Small intestine (tissue), 16 donors: ENCODE measurements around the gene YBX1. TPM values are rescaled to one million over a fixed set of nuclear protein-coding genes. Genes with fewer than 3 reads are reported as not detected.

Source experiments
- DNase-seq, 2 donors: peaks; one replicate each; pipeline versions ENCODE4 v3.0.0 to v3.0.0-alpha.2; 2013
- FAIRE-seq: peaks from 2 replicates; lab custom pipeline; 2012; peaks lifted over from hg19 to GRCh38; lab: Jason Lieb, UNC
- H3K27ac ChIP-seq, 3 donors: one replicate each; pipeline ENCODE4 v1.5.1; 2013; ENCODE audit warnings: low read length in 2 of 3, mild to moderate bottlenecking in 2 of 3, control low read depth in 1 of 3, inconsistent platforms in 1 of 3, low read depth in 1 of 3, moderate library complexity in 1 of 3
- H3K27me3 ChIP-seq, 3 donors: one replicate each; pipeline ENCODE4 v1.6.1; 2013; ENCODE audit warnings: low read length in 3 of 3, inconsistent platforms in 1 of 3; ENCODE audit not compliant: control insufficient read depth in 3 of 3, insufficient read depth in 3 of 3
- H3K36me3 ChIP-seq, 3 donors: one replicate each; pipeline ENCODE4 v1.6.1; 2013; ENCODE audit warnings: low read length in 3 of 3, inconsistent platforms in 1 of 3, low read depth in 1 of 3, mild to moderate bottlenecking in 1 of 3, moderate library complexity in 1 of 3; ENCODE audit not compliant: control insufficient read depth in 3 of 3, insufficient read depth in 2 of 3
- H3K4me1 ChIP-seq, 3 donors: one replicate each; pipeline ENCODE4 v1.6.1; 2013; ENCODE audit warnings: low read length in 2 of 3, inconsistent platforms in 1 of 3, low read depth in 1 of 3, mild to moderate bottlenecking in 1 of 3, moderate library complexity in 1 of 3; ENCODE audit not compliant: control insufficient read depth in 3 of 3, insufficient read depth in 2 of 3
- H3K4me3 ChIP-seq, 3 donors: one replicate each; pipeline ENCODE4 v1.5.1; 2013; ENCODE audit warnings: low read length in 3 of 3, control low read depth in 1 of 3, inconsistent platforms in 1 of 3, low read depth in 1 of 3, mild to moderate bottlenecking in 1 of 3, moderate library complexity in 1 of 3
- H3K9me3 ChIP-seq, 2 donors: one replicate each; pipeline ENCODE4 v1.6.1; 2013; ENCODE audit warnings: low read depth in 1 of 2, low read length in 1 of 2; ENCODE audit not compliant: control insufficient read depth in 2 of 2, insufficient read depth in 1 of 2
- WGBS, 3 donors: extraction: QIAGEN DNeasy Blood & Tissue Kit; methylation state at CpG; one replicate each; pipeline ENCODE4 v1.1.7; 2013; 5-methylcytosine and 5-hydroxymethylcytosine counted together
- long read RNA-seq, 10 donors: transcript quantifications; one replicate each; lab custom pipeline, GENCODE V29; 2026
- polyA plus RNA-seq, 4 donors: library from polyadenylated mRNA; stranded (reverse) in 3 of 4; unstranded in 1 of 4; fragments of 200-250 nt in 3 of 4; fragments of 120-200 nt in 1 of 4; gene quantifications; one replicate each; pipeline versions ENCODE4 v1.2.1 to v1.2.3, GENCODE V29; 2013
- donor health status: healthy with polysubstance abuse.
- donor health status: control.
- donor health status: control.
- donor health status: Bipolar disorder and iron deficiency.
- donor health status: healthy.

The YBX1 gene
- polyA plus RNA-seq: 100 to 1,000 TPM; 509 to 779 (median 590) TPM
- long read RNA-seq, donor 1: 0 reads
- long read RNA-seq, donor 2, transcript YBX1-201 (8 exons, 1,514 nt): major isoform, 45 of 437 reads
- long read RNA-seq, donor 2, partial matches to known transcripts: 392 of 437 reads
- long read RNA-seq, donor 2, other reads (novel, unspliced or antisense): 0 of 437 reads
- long read RNA-seq, donor 3, transcript YBX1-201 (8 exons, 1,514 nt): major isoform, 71 of 639 reads
- long read RNA-seq, donor 3, partial matches to known transcripts: 566 of 639 reads
- long read RNA-seq, donor 3, other reads (novel, unspliced or antisense): 0 of 639 reads
- long read RNA-seq, donor 4, partial matches to known transcripts: 23 of 26 reads
- long read RNA-seq, donor 4, other reads (novel, unspliced or antisense): 0 of 26 reads
- long read RNA-seq, donor 5, transcript YBX1-201 (8 exons, 1,514 nt): major isoform, 44 of 266 reads
- long read RNA-seq, donor 5, partial matches to known transcripts: 222 of 266 reads
- long read RNA-seq, donor 5, other reads (novel, unspliced or antisense): 0 of 266 reads
- long read RNA-seq, donor 6, transcript YBX1-201 (8 exons, 1,514 nt): major isoform, 71 of 746 reads
- long read RNA-seq, donor 6, partial matches to known transcripts: 675 of 746 reads
- long read RNA-seq, donor 6, other reads (novel, unspliced or antisense): 0 of 746 reads
- long read RNA-seq, donor 7: 0 reads
- long read RNA-seq, donor 8, transcript YBX1-201 (8 exons, 1,514 nt): major isoform, 22 of 104 reads
- long read RNA-seq, donor 8, partial matches to known transcripts: 82 of 104 reads
- long read RNA-seq, donor 8, other reads (novel, unspliced or antisense): 0 of 104 reads
- long read RNA-seq, donor 9, transcript YBX1-201 (8 exons, 1,514 nt): major isoform, 34 of 157 reads
- long read RNA-seq, donor 9, partial matches to known transcripts: 123 of 157 reads
- long read RNA-seq, donor 9, other reads (novel, unspliced or antisense): 0 of 157 reads
- long read RNA-seq, donor 10, transcript YBX1-201 (8 exons, 1,514 nt): major isoform, 115 of 1,186 reads
- long read RNA-seq, donor 10, partial matches to known transcripts: 1,070 of 1,186 reads
- long read RNA-seq, donor 10, other reads (novel, unspliced or antisense): 0 of 1,186 reads

DNA sequence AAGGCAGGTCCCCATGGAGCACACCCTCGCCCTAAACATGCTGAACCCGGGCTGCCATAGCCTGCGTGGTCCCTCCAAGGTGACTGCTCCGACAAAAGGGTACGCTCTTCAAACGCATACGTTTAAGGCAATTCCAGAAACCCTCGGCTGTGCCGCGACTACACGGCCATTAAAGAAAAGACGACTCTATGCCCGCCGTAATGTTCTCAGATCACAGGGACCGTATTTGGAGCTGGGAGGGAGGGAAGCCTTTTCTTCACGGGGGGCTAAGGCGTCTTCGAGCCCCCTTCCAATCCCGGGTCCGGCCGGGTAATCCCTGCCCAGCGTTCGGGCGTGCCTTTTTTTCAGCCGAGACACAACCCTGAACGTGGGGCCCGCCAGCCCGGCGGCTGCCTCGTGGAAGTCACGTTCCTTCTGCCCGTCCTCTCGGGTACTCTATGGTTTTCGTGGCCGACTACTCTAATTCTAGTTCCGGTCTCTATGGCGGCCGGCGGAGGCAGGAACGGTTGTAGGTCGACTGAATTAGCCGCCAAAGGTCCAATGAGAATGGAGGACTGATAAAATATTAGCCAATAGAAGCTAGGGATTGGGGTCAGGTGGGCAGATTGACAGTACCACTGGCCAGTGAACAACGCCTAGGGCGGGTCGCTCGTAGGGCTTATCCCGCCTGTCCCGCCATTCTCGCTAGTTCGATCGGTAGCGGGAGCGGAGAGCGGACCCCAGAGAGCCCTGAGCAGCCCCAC, at the start of gene YBX1:
YBX1 (plus strand) TSS at position 678 of the 743 bp plus-strand sequence. CDS start 148 bp downstream, outside the sequence.
- Histone ChIP-seq H3K27ac (peak within 1 kb of the TSS; percentile 89 to 94 (median 90)), H3K27me3 (no peaks in the 10 kb centered on the region), H3K4me1 (peaks cover 9 to 21% (median 11%) of the 10 kb centered on the region in 3 donors), H3K9me3 (no peaks in the 10 kb centered on the region), H3K4me3 (peak within 1 kb of the TSS; percentile 71 to 95 (median 81)), H3K36me3 (peaks cover 0 to 5% (median 0%) of the 10 kb centered on the region in 3 donors)
- peak; percentile 98 to 100 for DNase-seq
- no peak for FAIRE-seq
- 0 to 1% (median 0%) methylated on average over 47 to 54 of the region's 54 CpGs for WGBS, 3 donors

DNA sequence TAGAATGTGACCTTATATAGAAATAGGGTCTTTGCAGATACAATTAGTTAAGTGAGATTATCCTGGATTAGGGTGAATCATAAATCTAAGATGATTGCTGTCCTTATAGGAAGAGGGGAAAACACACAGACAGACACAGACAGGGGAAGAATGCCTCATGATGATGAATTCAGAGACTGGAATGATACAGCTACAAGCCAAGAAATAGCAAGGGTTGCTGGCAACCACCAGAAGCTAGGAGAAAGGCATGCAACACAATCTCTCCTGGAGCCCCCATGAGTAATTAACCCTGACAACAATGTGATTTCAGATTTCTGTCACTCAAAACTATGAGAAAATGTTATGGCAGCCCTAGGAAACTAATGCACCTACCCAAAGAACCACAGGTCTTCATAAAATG, 43.1 kb upstream of the YBX1 start:
- no peak for DNase-seq
- Histone ChIP-seq H3K4me3 (no peak overlapping the region), H3K27me3 (no peaks in the 10 kb centered on the region), H3K4me1 (no peaks in the 10 kb centered on the region), H3K9me3 (no peaks in the 10 kb centered on the region), H3K27ac (no peak overlapping the region), H3K36me3 (no peaks in the 10 kb centered on the region)
- no peak for FAIRE-seq

DNA sequence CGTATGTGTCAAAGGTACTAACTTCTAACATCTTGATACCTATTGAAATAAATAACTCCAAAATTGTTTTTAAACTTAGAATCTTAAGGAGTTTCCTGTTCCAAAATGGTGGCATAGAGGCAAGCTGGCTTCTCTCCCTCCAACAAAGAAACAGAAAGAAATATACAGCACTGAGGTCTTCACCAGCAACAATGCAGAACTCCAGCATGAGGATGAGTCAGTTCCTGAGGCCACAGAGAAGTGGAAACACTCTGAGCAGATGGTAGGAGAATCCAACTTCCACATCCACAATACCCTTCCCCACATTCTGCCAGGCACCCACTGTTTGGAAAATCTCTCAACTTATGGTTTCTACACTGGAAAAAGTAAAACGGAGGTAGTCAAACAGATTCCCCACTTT, 36.2 kb upstream of the YBX1 start:
- H3K27me3 ChIP-seq: no peaks in the 10 kb centered on the region
- H3K4me1 ChIP-seq: no peaks in the 10 kb centered on the region
- H3K4me3 ChIP-seq: no peak overlapping the region
- no peak overlapping the region for H3K27ac ChIP-seq
- no peaks in the 10 kb centered on the region for H3K9me3 ChIP-seq
- H3K36me3 ChIP-seq: peaks cover 0 to 4% (median 0%) of the 10 kb centered on the region in 3 donors
- WGBS, 3 donors: 84 to 91% (median 85%) methylated on average over 2 of the region's 2 CpGs
- DNase-seq (no peak), FAIRE-seq (no peak)

DNA sequence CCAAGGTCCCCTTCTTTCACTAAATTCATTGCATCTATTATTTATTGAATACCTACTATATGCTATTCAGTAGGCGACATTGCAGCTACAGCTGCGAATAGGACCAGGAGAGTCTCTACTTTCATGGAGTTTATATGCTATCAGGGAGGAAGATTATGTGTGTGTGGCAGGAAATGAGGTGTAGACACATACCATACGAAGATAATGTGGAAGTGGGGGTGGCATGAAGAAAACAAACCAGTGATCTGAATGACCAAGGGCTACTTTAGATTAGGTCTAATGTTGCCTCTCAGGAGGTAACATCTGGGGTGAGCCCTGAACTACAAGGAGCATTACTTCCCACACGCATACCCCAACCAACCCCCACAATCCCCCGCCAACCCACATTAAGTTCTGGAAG, 25.0 kb upstream of the YBX1 start:
- Histone ChIP-seq H3K4me1 (peaks cover 2 to 15% (median 4%) of the 10 kb centered on the region in 3 donors), H3K27ac (peak overlapping the region in 1 of 3 donors; percentile 90), H3K27me3 (no peaks in the 10 kb centered on the region), H3K36me3 (peaks cover 0 to 3% (median 2%) of the 10 kb centered on the region in 3 donors), H3K9me3 (no peaks in the 10 kb centered on the region), H3K4me3 (peak overlapping the region in 1 of 3 donors; percentile 95)
- DNase-seq: peak in 1 of 2 donors; percentile 13
- 87 to 94% (median 88%) methylated on average over 5 of the region's 5 CpGs for WGBS, 3 donors
- FAIRE-seq: no peak

DNA sequence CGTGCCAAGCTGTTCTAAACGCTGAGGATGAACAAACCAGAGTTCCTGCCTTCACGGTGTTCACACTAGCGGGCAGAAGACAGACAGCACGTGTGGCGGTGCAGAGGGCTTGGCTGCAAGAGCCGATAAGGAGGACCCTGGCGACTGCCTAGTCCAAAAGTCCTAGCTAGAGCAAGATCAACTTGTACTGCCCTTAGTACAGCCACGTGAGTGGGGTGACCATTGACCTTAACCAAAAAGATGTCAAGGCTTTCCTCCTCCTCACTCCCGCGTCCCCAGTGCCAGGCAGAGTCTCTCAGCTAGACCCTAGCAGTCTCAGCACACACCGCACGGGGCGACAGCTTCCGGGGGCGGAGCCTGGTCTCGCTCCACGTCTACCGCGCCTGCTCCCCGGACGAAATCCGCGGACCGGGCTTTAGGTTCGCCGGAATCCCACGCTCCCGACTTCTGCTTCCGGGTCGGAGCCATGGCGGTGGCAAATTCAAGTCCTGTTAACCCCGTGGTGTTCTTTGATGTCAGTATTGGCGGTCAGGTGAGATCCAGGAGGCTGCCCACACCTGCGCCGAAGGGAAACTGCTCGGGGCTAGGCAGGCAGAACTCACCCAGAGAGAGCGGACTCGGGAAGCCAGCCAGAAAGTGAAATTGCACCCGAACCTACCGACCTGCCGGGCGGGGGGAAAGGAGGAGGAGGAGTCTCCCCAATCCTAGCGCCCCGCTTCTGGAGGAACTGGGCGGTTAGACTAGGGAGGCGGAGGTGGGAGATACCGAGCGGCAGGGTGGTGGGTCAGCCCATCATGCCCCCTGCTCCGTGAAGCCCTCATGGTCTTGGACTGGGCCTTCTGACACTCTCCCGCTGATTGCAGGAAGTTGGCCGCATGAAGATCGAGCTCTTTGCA, 24.0 kb upstream of the YBX1 start, which contains the start of gene PPIH:
PPIH (plus strand) TSS at position 443 of the 896 bp plus-strand sequence; CDS start at position 467, 24 bp downstream.
- no peak for FAIRE-seq

DNA sequence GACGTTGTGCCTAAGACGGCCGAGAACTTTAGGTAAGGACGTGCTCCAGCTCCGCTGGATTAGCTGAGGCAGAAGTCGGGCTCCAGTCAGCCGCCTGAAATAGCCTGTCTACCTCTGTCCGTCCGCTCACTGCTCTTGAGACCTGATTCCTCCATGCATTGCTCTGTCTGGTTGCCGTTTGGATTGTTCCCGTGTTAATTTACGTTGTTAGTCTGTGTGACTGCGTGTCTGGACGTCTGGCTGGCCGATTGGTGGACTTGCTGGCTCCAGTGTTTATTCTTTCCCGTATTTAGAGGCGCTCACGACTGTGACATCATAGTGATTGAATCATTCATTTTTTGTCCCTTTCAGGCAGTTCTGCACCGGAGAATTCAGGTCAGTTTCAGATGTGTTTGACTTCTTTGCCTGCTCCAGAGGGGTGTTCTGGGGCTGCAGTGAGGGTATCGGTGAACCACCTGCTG, 23.3 kb upstream of the YBX1 start:
- Histone ChIP-seq H3K27ac (peak overlapping the region in 2 of 3 donors; percentile 68 to 90), H3K9me3 (no peaks in the 10 kb centered on the region), H3K4me3 (peak overlapping the region; percentile 62 to 95 (median 72)), H3K27me3 (no peaks in the 10 kb centered on the region), H3K36me3 (peaks cover 0 to 9% (median 2%) of the 10 kb centered on the region in 3 donors), H3K4me1 (peaks cover 2 to 15% (median 4%) of the 10 kb centered on the region in 3 donors)
- no peak for FAIRE-seq
- 4 to 6% (median 4%) methylated on average over 20 of the region's 20 CpGs for WGBS, 3 donors
- DNase-seq: no peak

More for the DNA sequence above, 24.0 kb upstream of the YBX1 start, which contains the start of gene PPIH:
- H3K4me3 ChIP-seq: peak within 1 kb of the TSS; percentile 62 to 95 (median 72)
- peak; percentile 95 to 98 for DNase-seq
- no peaks in the 10 kb centered on the region for H3K9me3 ChIP-seq
- no peaks in the 10 kb centered on the region for H3K27me3 ChIP-seq
- 0% methylated on average over 53 of the region's 53 CpGs for WGBS, 3 donors
- H3K36me3 ChIP-seq: peaks cover 0 to 6% (median 2%) of the 10 kb centered on the region in 3 donors
- peaks cover 2 to 15% (median 4%) of the 10 kb centered on the region in 3 donors for H3K4me1 ChIP-seq
- peak within 1 kb of the TSS; percentile 68 to 90 (median 77) for H3K27ac ChIP-seq
